ENCODE data around the gene IL20.
A peak's percentile ranks its signal among the peaks of the same experiment; 100 is the strongest.

Gene IL20

GRCh38 chr1:206864939-206865671 is at the start of gene IL20:
TSS of gene IL20 (plus strand) at chr1:206865623. CDS start at chr1:206865853, 230 bp downstream.
- peak; percentile 56 for DNase-seq

GRCh38 chr1:206816390-206817287 is 48.8 kb upstream of the IL20 start:
- no peak for DNase-seq

GRCh38 chr1:206821493-206821892 is 43.9 kb upstream of the IL20 start:
- no peak for DNase-seq

GRCh38 chr1:206823727-206824126 is 41.7 kb upstream of the IL20 start:
- no peak for DNase-seq

GRCh38 chr1:206824331-206824730 is 41.1 kb upstream of the IL20 start:
- DNase-seq, result no peak

GRCh38 chr1:206826394-206826793 is 39.0 kb upstream of the IL20 start:
- DNase-seq, result no peak

GRCh38 chr1:206828061-206828460 is 37.4 kb upstream of the IL20 start:
- DNase-seq, result no peak

GRCh38 chr1:206828765-206829164 is 36.7 kb upstream of the IL20 start:
- DNase-seq, result no peak

GRCh38 chr1:206829282-206829681 is 36.1 kb upstream of the IL20 start:
- peak; percentile 13 for DNase-seq

GRCh38 chr1:206829875-206830274 is 35.5 kb upstream of the IL20 start:
- no peak for DNase-seq

GRCh38 chr1:206831650-206832049 is 33.8 kb upstream of the IL20 start:
- DNase-seq, result no peak

GRCh38 chr1:206832352-206832880 is 33.0 kb upstream of the IL20 start:
- no peak for DNase-seq

- no peak for DNase-seq
Observed at GRCh38 chr1:206833106-206833680, 32.2 kb upstream of the IL20 start.

- DNase-seq, result no peak
Observed at GRCh38 chr1:206833801-206834200, 31.6 kb upstream of the IL20 start.

- no peak for DNase-seq
Observed at GRCh38 chr1:206834217-206834616, 31.2 kb upstream of the IL20 start.

- DNase-seq, result no peak
Observed at GRCh38 chr1:206834711-206835110, 30.7 kb upstream of the IL20 start.

- no peak for DNase-seq
Observed at GRCh38 chr1:206835186-206835585, 30.2 kb upstream of the IL20 start.

GRCh38 chr1:206836111-206836510 is 29.3 kb upstream of the IL20 start:
- no peak for DNase-seq

GRCh38 chr1:206839006-206839560 is 26.3 kb upstream of the IL20 start:
- DNase-seq, result no peak

- no peak for DNase-seq
Observed at GRCh38 chr1:206839857-206840256, 25.6 kb upstream of the IL20 start.

- no peak for DNase-seq
Observed at GRCh38 chr1:206841609-206842323, 23.7 kb upstream of the IL20 start.

- DNase-seq, result no peak
Observed at GRCh38 chr1:206842854-206843253, 22.6 kb upstream of the IL20 start.
